ES-I3 (cell line): ENCODE measurements around the gene GSC2.

Source experiments
- H3K36me3 ChIP-seq: 2 replicates; pipeline ENCODE4 v1.6.1; 2013; ENCODE audit warnings: mild to moderate bottlenecking, low read length, control low read depth, moderate library complexity; ENCODE audit not compliant: insufficient read depth
- H3K4me1 ChIP-seq: 2 replicates; pipeline ENCODE4 v1.6.1; 2013; ENCODE audit warnings: mild to moderate bottlenecking, control low read depth, low read length; ENCODE audit not compliant: insufficient read depth
- H3K9ac ChIP-seq: 2 replicates; pipeline ENCODE4 v1.6.1; 2013; ENCODE audit warnings: low read depth, mild to moderate bottlenecking, low read length, moderate library complexity
- H3K9me3 ChIP-seq: 2 replicates; pipeline ENCODE4 v1.6.1; 2013; ENCODE audit warnings: mild to moderate bottlenecking, low read length, moderate library complexity; ENCODE audit not compliant: control insufficient read depth, insufficient read depth

GSC2 gene

GRCh38 chr22:19127329-19128008 lies 22.6 kb downstream of the GSC2 start:
- Histone ChIP-seq H3K9me3 (no peaks in the 10 kb centered on the region), H3K9ac (no peak overlapping the region), H3K36me3 (no peaks in the 10 kb centered on the region), H3K4me1 (0 out of 2 replicates have a peak, but pooled peaks cover 3% of the 10 kb centered on the region)

- Histone ChIP-seq H3K4me1 (0 out of 2 replicates have a peak, but pooled peaks cover 3% of the 10 kb centered on the region), H3K36me3 (no peaks in the 10 kb centered on the region)
Measured at GRCh38 chr22:19126309-19127273, 23.5 kb downstream of the GSC2 start.

GRCh38 chr22:19125474-19126308 lies 24.4 kb downstream of the GSC2 start:
- Histone ChIP-seq H3K4me1 (peaks cover 4% of the 10 kb centered on the region; the same call in 1 of the 2 replicates), H3K9me3 (no peaks in the 10 kb centered on the region), H3K9ac (no peak overlapping the region), H3K36me3 (no peaks in the 10 kb centered on the region)

More at GRCh38 chr22:19126309-19127273, 23.5 kb downstream of the GSC2 start:
- H3K9ac ChIP-seq: no peak overlapping the region
- H3K9me3 ChIP-seq: no peaks in the 10 kb centered on the region

GRCh38 chr22:19125011-19125410 lies 25.1 kb downstream of the GSC2 start:
- no peaks in the 10 kb centered on the region for H3K36me3 ChIP-seq
- H3K9ac ChIP-seq: no peak overlapping the region
- peaks cover 7% of the 10 kb centered on the region; the same call in 1 of the 2 replicates for H3K4me1 ChIP-seq
- H3K9me3 ChIP-seq: no peaks in the 10 kb centered on the region

- Histone ChIP-seq H3K9ac (no peak overlapping the region), H3K9me3 (no peaks in the 10 kb centered on the region), H3K4me1 (peaks cover 7% of the 10 kb centered on the region; the same call in 1 of the 2 replicates), H3K36me3 (no peaks in the 10 kb centered on the region)
Measured at GRCh38 chr22:19124377-19124776, 25.7 kb downstream of the GSC2 start.

- no peaks in the 10 kb centered on the region for H3K36me3 ChIP-seq
- peaks cover 7% of the 10 kb centered on the region; the same call in 1 of the 2 replicates for H3K4me1 ChIP-seq
- H3K9me3 ChIP-seq: no peaks in the 10 kb centered on the region
- no peak overlapping the region for H3K9ac ChIP-seq
Measured at GRCh38 chr22:19123936-19124335, 26.2 kb downstream of the GSC2 start.

GRCh38 chr22:19122752-19123492 lies 27.2 kb downstream of the GSC2 start:
- no peaks in the 10 kb centered on the region for H3K36me3 ChIP-seq
- H3K4me1 ChIP-seq: peaks cover 7% of the 10 kb centered on the region; the same call in 1 of the 2 replicates
- no peaks in the 10 kb centered on the region for H3K9me3 ChIP-seq
- peak overlapping the region; percentile 66 for H3K9ac ChIP-seq

GRCh38 chr22:19122143-19122751 lies 27.8 kb downstream of the GSC2 start, which contains the start of gene DGCR2:
TSS of gene DGCR2 (minus strand) at chr22:19122412. CDS start at chr22:19122206, 206 bp downstream.
- Histone ChIP-seq H3K4me1 (peaks cover 7% of the 10 kb centered on the region; the same call in 1 of the 2 replicates), H3K9me3 (no peaks in the 10 kb centered on the region), H3K9ac (peak within 1 kb of the TSS; percentile 87), H3K36me3 (no peaks in the 10 kb centered on the region)

- peak overlapping the region; percentile 87 for H3K9ac ChIP-seq
- H3K36me3 ChIP-seq: no peaks in the 10 kb centered on the region
- no peaks in the 10 kb centered on the region for H3K9me3 ChIP-seq
- H3K4me1 ChIP-seq: peaks cover 7% of the 10 kb centered on the region; the same call in 1 of the 2 replicates
Measured at GRCh38 chr22:19121631-19122142, 28.4 kb downstream of the GSC2 start.

GRCh38 chr22:19120829-19121630 lies 29.1 kb downstream of the GSC2 start:
- Histone ChIP-seq H3K36me3 (no peaks in the 10 kb centered on the region), H3K9ac (peak overlapping the region; percentile 87), H3K4me1 (peaks cover 7% of the 10 kb centered on the region; the same call in 1 of the 2 replicates), H3K9me3 (no peaks in the 10 kb centered on the region)

- Histone ChIP-seq H3K36me3 (no peaks in the 10 kb centered on the region), H3K9ac (no peak overlapping the region), H3K9me3 (no peaks in the 10 kb centered on the region), H3K4me1 (peaks cover 7% of the 10 kb centered on the region; the same call in 1 of the 2 replicates)
Measured at GRCh38 chr22:19119949-19120348, 30.1 kb downstream of the GSC2 start.

GRCh38 chr22:19118329-19118880 lies 31.7 kb downstream of the GSC2 start:
- Histone ChIP-seq H3K9me3 (no peaks in the 10 kb centered on the region), H3K36me3 (no peaks in the 10 kb centered on the region), H3K4me1 (peaks cover 7% of the 10 kb centered on the region; the same call in 1 of the 2 replicates), H3K9ac (no peak overlapping the region)
